Fibroblast of villous mesenchyme (primary cell): Measurements from ENCODE around the gene ITGAX. TPM values are rescaled to one million over a fixed set of nuclear protein-coding genes. Genes with fewer than 3 reads are reported as not detected.

Source experiments
- DNase-seq: peaks from one replicate; pipeline ENCODE4 v3.0.0-alpha.2; 2010; ENCODE audit warnings: low read depth
- H3K4me3 ChIP-seq: 2 replicates; pipeline ENCODE4 v1.5.1; 2011; ENCODE audit warnings: low read depth, mild to moderate bottlenecking, low read length
- total RNA-seq: library from RNA; depleted of rRNA; stranded (reverse); fragments of >200 nt; gene quantifications from 2 replicates; pipeline ENCODE4 v1.2.3, GENCODE V29; 2012
- TF ChIP-seq, protein P1 (sequence below): IDR thresholded peaks from 2 replicates; pipeline ENCODE4 v1.5.1; 2012; ENCODE audit warnings: low read depth, mild to moderate bottlenecking, low read length; ENCODE audit not compliant: insufficient read depth

ITGAX gene
- total RNA-seq, 1 donor = not detected

DNA sequence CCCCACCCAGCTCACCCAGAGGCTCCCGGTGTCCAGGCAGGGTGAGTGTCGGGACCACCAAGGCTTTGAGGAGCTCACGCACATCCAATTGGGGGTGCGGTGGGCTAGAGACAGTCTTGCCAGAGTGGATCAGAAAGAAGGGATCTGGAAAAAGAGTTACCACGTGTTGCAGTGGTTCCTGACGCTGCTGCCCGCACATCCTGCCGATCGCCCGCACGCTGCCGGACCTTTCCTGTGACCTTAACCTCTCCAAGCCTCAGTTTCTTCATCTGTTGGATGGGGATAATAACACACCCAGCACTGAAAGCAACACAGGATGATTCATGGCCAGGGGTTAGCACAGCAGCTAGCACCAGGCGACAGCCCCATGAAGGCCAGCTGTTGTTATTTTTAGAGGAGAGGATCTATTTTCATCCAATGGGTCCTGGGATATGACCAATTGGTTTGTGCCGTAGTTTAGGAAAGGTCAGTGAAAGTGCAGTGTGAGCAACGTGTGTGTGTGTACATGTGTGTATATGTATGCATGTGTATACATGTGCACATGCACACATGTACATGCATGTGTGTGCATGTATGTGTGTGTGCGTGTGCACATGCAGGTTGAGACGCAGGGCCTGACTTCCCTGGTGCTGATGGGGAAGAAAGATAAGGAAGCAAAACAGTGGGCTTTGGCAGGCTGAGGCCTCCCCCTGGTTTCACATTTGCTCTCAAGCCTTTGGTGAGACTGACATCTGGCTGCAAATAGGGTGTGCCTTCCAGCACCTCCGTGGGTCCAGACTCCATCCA lies 2.5 kb downstream of the ITGAX start:
- TF ChIP-seq, protein P1, sequence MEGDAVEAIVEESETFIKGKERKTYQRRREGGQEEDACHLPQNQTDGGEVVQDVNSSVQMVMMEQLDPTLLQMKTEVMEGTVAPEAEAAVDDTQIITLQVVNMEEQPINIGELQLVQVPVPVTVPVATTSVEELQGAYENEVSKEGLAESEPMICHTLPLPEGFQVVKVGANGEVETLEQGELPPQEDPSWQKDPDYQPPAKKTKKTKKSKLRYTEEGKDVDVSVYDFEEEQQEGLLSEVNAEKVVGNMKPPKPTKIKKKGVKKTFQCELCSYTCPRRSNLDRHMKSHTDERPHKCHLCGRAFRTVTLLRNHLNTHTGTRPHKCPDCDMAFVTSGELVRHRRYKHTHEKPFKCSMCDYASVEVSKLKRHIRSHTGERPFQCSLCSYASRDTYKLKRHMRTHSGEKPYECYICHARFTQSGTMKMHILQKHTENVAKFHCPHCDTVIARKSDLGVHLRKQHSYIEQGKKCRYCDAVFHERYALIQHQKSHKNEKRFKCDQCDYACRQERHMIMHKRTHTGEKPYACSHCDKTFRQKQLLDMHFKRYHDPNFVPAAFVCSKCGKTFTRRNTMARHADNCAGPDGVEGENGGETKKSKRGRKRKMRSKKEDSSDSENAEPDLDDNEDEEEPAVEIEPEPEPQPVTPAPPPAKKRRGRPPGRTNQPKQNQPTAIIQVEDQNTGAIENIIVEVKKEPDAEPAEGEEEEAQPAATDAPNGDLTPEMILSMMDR = no peak
- H3K4me3 ChIP-seq = no peak overlapping the region
- no peak for DNase-seq

DNA sequence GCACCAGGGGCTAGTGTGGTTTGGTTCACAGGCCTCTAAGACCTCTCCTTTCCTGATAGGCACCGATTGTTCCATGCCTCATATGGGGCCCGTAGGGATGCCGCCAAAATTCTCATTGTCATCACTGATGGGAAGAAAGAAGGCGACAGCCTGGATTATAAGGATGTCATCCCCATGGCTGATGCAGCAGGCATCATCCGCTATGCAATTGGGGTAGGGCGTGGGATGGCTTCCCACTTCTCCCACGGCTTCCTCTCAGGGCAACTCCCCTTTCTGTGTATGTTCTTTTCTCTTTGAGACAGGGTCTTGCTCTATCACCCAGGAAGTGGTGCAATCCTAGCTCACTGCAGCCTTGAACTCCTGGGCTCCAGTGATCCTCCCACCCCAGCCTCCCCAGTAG lies 5.3 kb downstream of the ITGAX start:
- no peak for DNase-seq
- TF ChIP-seq, protein P1 = no peak
- no peak overlapping the region for H3K4me3 ChIP-seq

DNA sequence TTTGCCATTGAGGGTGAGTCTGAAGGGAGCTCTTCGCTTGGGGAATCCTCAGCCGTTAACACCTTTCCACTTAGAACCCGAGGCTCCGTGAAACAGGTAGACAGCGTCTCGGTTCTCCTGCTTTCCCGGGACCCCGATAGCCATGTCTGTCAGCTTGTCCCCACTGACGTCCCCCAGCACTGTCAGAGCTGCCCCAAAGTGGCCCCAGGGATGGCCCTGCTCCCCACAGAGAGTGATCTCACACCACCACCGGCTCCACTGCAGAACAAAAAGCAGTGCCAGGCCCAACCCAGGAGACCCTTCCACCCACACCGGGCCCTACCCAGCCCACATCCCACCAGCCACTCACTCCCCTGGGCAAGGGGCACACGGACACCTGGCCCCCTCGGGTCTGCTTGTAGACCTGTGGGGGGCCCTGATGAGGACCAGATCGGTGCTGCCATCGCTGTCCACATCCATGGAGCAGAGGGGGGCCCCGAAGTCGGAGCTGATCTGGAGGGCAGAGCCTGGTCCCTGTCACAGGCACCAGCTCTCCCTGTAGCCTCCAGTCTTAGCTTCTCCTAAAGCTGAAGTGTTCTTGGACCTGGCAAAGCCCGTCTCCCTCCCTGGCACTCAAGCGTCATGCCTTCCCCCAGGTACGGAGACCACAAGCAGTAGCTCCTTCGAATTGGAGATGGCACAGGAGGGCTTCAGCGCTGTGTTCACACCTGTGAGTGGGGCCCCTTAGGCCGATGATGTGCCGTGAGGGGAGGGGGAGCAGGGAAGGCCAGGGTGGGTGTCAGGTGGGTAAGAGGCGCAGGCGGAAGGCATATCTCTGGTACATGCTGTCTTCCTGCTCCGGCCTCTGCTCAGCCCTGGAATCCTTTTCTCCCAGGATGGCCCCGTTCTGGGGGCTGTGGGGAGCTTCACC lies 6.5 kb downstream of the ITGAX start:
- TF ChIP-seq, protein P1 = no peak
- H3K4me3 ChIP-seq = no peak overlapping the region
- no peak for DNase-seq

DNA sequence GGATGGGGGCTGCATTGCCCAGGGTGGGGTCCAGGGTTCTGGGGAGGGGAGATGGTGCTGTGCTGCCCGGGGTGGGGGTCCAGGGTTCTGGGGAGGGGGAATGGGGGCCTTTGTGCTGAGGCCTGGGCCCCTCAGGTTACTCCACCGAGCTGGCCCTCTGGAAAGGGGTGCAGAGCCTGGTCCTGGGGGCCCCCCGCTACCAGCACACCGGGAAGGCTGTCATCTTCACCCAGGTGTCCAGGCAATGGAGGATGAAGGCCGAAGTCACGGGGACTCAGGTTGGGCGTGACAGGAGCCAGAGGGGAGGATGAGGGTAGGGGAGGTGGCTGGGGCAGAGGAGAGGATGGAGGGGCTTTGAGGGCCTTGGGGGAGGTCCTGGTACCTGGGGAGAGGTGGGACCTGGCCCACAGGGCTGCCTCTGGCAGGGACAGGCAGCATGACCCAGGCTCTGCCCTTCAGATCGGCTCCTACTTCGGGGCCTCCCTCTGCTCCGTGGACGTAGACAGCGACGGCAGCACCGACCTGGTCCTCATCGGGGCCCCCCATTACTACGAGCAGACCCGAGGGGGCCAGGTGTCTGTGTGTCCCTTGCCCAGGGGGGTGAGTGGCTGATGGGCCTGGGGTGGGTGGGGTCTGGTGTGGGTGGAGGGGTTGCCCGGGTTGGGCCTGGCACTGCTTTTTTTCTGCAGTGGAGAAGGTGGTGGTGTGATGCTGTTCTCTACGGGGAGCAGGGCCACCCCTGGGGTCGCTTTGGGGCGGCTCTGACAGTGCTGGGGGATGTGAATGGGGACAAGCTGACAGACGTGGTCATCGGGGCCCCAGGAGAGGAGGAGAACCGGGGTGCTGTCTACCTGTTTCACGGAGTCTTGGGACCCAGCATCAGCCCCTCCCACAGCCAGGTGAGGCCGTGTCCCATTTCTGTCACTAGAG lies 7.8 kb downstream of the ITGAX start:
- H3K4me3 ChIP-seq = no peak overlapping the region

DNA sequence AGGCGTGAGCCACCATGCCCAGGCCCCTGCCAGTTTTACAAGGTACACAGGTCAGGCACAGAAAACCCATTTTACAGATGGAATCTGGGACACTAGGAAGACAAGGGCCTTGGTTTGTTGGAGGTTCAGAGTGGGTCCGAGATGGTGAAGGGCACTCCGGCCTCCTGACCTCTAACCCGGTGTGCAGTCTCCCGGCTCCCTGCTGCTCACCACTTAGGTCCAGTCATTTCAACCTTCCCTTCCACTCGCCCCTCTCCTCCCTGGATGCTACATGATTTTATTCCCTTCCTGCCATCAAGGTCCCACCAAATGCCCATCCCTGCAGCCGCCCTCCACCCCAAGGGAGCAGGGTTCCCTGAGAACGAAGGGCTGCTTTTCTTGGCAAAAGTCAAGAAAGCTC lies 8.7 kb downstream of the ITGAX start:
- H3K4me3 ChIP-seq = no peak overlapping the region
- no peak for DNase-seq
- TF ChIP-seq, protein P1 = no peak

More for the DNA sequence above, 7.8 kb downstream of the ITGAX start:
- TF ChIP-seq, protein P1 = no peak
- DNase-seq = no peak

DNA sequence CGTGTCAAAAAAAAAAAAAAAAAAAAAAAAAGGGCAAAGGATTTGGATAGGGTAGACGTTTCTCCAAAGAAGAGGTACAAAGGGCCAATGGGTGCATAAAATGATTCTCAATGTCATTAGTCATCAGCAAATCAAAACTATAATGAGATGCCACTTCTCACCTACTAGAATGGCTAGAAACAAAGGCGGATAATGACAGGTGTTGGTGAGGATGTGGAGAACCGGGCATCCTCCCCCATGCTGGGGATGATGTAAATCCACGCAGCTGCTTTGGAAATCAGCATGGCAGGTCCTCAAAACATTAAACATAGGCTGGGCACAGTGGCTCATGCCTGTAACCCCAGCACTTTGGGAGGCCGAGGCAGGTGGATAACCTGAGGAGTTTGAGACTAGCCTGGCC lies 9.4 kb downstream of the ITGAX start:
- TF ChIP-seq, protein P1 = no peak
- DNase-seq = no peak
- H3K4me3 ChIP-seq = no peak overlapping the region
